ENCODE measurements around the gene AP2A2. TPM values are rescaled to one million over a fixed set of nuclear protein-coding genes. Genes with fewer than 3 reads are reported as not detected.

Gene AP2A2
- total RNA-seq, 6 experiments from 2014 or later, result 65.4 to 73.4 (median 70.9) TPM

DNA sequence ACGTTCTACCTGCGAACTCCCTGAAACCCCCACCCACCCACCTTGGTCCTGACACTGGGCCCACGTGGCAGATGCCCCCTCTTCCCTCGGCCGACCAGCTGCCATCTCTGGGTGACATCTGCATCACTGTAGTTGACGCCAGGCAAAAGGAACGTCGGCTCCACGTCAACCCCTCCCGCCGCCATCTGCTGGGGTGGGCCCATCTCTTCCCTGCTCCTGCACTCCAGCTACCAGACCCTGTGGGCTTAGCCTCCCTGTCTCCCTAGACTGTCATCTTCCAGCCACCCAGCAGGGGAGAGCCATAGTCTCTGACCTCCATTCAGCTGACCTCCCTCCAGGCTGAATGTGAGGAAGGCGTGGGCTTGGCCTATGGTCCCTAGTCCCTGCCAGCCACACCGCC lies 36.4 kb upstream of the AP2A2 start:
- DNase-seq, result no peak
- peaks cover 15% of the 10 kb centered on the region for H3K36me3 Mint-ChIP-seq (ENCODE audit: low read depth)
- peaks cover 2% of the 10 kb centered on the region for H3K27me3 Mint-ChIP-seq (ENCODE audit: insufficient read depth)

DNA sequence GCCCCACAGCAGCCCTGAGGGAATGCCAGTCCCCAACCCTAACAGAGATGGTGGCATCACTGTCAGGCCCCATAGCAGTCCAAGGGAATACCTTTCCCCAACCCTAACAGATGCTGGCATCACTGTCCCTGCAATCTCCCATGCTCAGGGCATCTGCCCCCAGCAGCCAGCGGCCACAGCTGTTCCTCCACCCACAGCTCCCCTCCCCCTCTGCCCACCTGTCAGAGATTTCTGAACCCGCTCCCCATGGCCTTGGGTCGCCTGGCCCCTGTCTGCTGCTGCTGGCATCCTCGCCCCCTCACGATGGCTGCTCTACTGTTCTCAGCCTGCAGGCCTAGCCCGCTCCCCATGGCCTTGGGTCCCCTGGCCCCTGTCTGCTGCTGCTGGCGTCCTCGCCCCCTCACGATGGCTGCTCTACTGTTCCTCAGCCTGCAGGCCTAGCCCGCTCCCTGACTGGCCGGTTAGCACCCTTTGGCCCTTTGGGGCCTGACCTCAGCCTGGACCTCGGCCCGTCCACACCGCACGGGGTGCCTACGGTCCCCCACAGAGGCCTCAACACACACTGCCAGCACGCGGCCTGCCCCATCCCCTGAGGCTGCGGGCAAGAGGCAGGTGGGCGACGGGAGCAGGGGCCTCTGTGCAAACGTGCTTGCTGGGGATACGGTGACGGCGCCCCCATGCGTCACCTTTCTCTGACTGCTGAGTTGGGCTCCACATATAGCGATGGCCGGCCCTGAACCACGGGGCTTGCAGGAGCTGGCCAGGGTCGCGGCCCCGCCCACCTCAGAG lies 35.8 kb upstream of the AP2A2 start:
- no peak overlapping the region for H3K4me3 Mint-ChIP-seq
- H3K9me3 Mint-ChIP-seq, result no peaks in the 10 kb centered on the region
- DNase-seq, result no peak
- H3K27me3 Mint-ChIP-seq (ENCODE audit: insufficient read depth), result peaks cover 2% of the 10 kb centered on the region
- no peaks in the 10 kb centered on the region for H3K4me1 Mint-ChIP-seq (ENCODE audit: low read depth)
- H3K36me3 Mint-ChIP-seq (ENCODE audit: low read depth), result peaks cover 15% of the 10 kb centered on the region
- TF ChIP-seq, protein P1, sequence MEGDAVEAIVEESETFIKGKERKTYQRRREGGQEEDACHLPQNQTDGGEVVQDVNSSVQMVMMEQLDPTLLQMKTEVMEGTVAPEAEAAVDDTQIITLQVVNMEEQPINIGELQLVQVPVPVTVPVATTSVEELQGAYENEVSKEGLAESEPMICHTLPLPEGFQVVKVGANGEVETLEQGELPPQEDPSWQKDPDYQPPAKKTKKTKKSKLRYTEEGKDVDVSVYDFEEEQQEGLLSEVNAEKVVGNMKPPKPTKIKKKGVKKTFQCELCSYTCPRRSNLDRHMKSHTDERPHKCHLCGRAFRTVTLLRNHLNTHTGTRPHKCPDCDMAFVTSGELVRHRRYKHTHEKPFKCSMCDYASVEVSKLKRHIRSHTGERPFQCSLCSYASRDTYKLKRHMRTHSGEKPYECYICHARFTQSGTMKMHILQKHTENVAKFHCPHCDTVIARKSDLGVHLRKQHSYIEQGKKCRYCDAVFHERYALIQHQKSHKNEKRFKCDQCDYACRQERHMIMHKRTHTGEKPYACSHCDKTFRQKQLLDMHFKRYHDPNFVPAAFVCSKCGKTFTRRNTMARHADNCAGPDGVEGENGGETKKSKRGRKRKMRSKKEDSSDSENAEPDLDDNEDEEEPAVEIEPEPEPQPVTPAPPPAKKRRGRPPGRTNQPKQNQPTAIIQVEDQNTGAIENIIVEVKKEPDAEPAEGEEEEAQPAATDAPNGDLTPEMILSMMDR (IDR thresholded peaks at IDR 0.05), result no peak
- H3K27ac Mint-ChIP-seq, result no peak overlapping the region

More for the DNA sequence above, 36.4 kb upstream of the AP2A2 start:
- Mint-ChIP-seq H3K9me3 (no peaks in the 10 kb centered on the region), H3K27ac (no peak overlapping the region), H3K4me1 (ENCODE audit: low read depth) (no peaks in the 10 kb centered on the region), H3K4me3 (no peak overlapping the region)
- TF ChIP-seq, protein P1 (IDR thresholded peaks at IDR 0.05), result no peak

DNA sequence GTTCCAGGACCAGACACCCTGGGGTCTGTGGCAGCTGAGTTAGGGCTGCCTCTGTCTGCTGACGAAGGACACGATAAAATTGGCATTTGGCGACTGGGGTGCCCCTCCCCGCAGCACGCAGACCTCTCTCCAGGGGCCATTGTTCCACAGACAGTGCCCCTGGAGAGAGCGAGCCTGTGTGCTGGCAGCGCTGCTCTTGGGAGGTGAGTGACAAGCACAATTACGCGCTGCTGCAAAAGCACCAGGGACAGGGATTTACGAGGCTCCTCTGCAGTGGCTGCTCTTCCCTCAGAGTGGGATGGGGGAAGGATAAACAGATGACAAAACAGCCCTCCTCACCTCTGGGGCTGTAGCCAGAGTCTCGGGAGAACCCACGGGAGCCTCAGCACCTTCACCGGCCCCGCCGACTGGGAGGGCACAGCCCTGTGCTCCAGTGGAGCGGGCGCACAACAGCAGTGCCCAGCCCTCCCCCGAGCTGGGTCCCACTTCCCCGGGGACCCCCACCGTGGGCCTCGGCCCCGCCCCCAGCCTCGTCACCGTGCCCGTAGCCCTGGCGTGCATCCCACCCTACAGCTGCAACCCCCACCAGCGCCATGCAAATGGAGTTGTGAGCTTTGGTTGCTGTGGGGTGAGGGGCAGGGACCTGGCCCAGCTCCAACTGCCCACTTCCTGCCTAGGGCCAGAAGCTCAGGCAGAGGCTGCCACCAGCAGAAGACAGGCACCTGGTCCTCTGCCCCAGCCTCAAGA lies 34.7 kb upstream of the AP2A2 start:
- no peaks in the 10 kb centered on the region for H3K4me1 Mint-ChIP-seq (ENCODE audit: low read depth)
- TF ChIP-seq, protein P1 (IDR thresholded peaks at IDR 0.05), result no peak
- H3K4me3 Mint-ChIP-seq, result no peak overlapping the region
- peaks cover 15% of the 10 kb centered on the region for H3K36me3 Mint-ChIP-seq (ENCODE audit: low read depth)
- no peaks in the 10 kb centered on the region for H3K9me3 Mint-ChIP-seq
- H3K27me3 Mint-ChIP-seq (ENCODE audit: insufficient read depth), result peaks cover 2% of the 10 kb centered on the region
- H3K27ac Mint-ChIP-seq, result no peak overlapping the region
- no peak for DNase-seq

DNA sequence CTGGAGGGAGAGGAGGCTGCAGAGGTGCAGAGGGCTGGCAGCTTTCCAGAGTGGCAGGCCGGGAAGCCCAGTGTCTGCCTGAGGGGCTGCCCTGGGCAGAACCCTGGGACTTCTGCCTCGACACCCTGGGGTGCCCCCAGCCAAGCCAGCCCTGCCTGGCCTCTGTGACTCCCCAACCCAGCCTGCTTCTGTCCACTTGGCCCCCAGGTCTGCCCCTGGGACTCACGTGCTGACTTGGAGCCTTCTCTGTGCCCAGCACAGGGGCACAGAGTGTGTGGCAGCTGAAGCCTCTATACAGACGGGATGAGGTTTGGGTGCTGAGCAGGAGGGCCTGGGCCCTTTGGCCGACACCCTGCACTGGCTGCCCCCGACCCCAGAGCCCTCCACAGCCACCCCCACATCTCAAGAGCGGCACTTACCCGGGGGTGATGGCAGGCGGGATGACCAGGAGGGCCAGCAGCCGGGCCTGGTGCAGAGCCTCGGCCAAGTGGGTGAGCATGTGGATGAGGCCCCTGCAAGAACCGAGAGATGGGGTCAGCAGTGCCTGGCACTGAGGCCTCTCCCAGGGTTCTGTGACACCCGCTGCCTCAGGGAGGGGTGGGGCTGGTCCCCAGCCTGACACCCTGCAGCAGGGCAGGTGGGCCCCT lies 32.5 kb upstream of the AP2A2 start:
- H3K4me3 Mint-ChIP-seq, result no peak overlapping the region
- TF ChIP-seq, protein P1 (IDR thresholded peaks at IDR 0.05), result no peak
- H3K4me1 Mint-ChIP-seq (ENCODE audit: low read depth), result no peaks in the 10 kb centered on the region
- no peak for DNase-seq
- no peaks in the 10 kb centered on the region for H3K36me3 Mint-ChIP-seq (ENCODE audit: low read depth)
- H3K27ac Mint-ChIP-seq, result no peak overlapping the region
- H3K27me3 Mint-ChIP-seq (ENCODE audit: insufficient read depth), result peaks cover 2% of the 10 kb centered on the region
- no peaks in the 10 kb centered on the region for H3K9me3 Mint-ChIP-seq

DNA sequence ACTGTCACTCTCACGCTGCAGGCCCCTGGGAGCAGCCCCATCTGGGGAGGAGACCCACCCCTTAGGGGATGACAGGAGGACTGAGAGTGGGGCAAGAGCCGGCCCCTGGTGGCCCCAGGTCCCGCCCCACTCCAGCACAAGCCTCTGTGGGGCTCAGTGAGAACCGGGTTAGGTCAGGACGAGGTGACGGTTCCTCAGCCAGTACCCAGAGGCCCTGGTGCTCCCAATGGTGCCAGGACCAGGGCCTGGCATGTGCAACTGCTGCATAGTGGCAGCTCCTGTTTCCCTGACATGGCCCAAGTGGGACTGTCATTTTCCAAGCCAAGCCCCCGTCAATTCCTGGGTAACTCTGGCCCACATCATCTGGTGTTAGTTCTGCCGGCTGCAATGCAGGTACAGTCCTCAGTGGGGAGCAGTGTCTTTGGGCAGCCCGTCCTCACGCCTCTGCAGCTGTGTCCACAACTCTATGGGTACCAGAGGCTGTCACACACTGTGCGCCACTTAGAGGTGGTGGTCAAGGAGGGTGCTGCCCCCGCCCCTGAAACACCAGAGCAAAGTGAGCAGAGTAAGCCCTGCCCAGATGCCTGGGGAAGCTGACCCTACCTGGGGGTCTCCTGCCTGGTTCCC lies 31.0 kb upstream of the AP2A2 start:
- TF ChIP-seq, protein P1 (IDR thresholded peaks at IDR 0.05), result peak; percentile 39
- H3K27me3 Mint-ChIP-seq (ENCODE audit: insufficient read depth), result peaks cover 2% of the 10 kb centered on the region; the same call in 1 of the 2 replicates
- H3K4me3 Mint-ChIP-seq, result no peak overlapping the region
- H3K9me3 Mint-ChIP-seq, result no peaks in the 10 kb centered on the region
- no peaks in the 10 kb centered on the region for H3K36me3 Mint-ChIP-seq (ENCODE audit: low read depth)
- DNase-seq, result no peak
- no peak overlapping the region for H3K27ac Mint-ChIP-seq
- H3K4me1 Mint-ChIP-seq (ENCODE audit: low read depth), result no peaks in the 10 kb centered on the region

Data from HFFc6 (cell line).